ENCODE data around the gene SCGB1C1.
"Not testable (repeated sequence)": the region's sequence is repeated elsewhere in the genome, so short reads cannot be mapped to it uniquely, and the experiment has no call there.

The SCGB1C1 gene

GRCh38 chr11:236774-237767 is 44.2 kb downstream of the SCGB1C1 start, which contains the start of gene PSMD13:
Gene PSMD13 (plus strand): TSS chr11:236976. CDS start chr11:237050, 74 bp downstream.
- no peak for TF ChIP-seq CTCF (IDR thresholded peaks at IDR 0.05; ENCODE audit: control insufficient read depth, insufficient read depth, low read depth, low read length, missing control alignments)
- peak; percentile 29 for DNase-seq (ENCODE audit: low read depth)
- peak within 1 kb of the TSS; percentile 91 for H3K4me3 ChIP-seq (ENCODE audit: control insufficient read depth, low read depth, low read length)

- not testable (repeated sequence) for H3K4me3 ChIP-seq (ENCODE audit: control insufficient read depth, low read depth, low read length); DNase-seq (ENCODE audit: low read depth)
Observed at GRCh38 chr11:238346-238745, 45.5 kb downstream of the SCGB1C1 start.

- no peak for TF ChIP-seq CTCF (IDR thresholded peaks at IDR 0.05; ENCODE audit: control insufficient read depth, insufficient read depth, low read depth, low read length, missing control alignments)
- DNase-seq (ENCODE audit: low read depth): no peak
- H3K4me3 ChIP-seq (ENCODE audit: control insufficient read depth, low read depth, low read length): no peak overlapping the region
Observed at GRCh38 chr11:240315-240714, 47.4 kb downstream of the SCGB1C1 start.

- no peak for TF ChIP-seq CTCF (IDR thresholded peaks at IDR 0.05; ENCODE audit: control insufficient read depth, insufficient read depth, low read depth, low read length, missing control alignments)
- H3K4me3 ChIP-seq (ENCODE audit: control insufficient read depth, low read depth, low read length): no peak overlapping the region
- no peak for DNase-seq (ENCODE audit: low read depth)
Observed at GRCh38 chr11:241634-242033, 48.8 kb downstream of the SCGB1C1 start.
